H9 (cell line): ENCODE data around the gene KRTAP13-1. TPM values are rescaled to one million over a fixed set of nuclear protein-coding genes. Genes with fewer than 3 reads are reported as not detected.
A peak's percentile ranks its signal among the peaks of the same experiment; 100 is the strongest.

Source experiments
- DNase-seq: peaks from one replicate; pipeline ENCODE4 v3.0.0-alpha.2; 2017
- H2AFZ ChIP-seq: one replicate; pipeline ENCODE4 v1.6.1; 2013; ENCODE audit warnings: mild to moderate bottlenecking, low read length, control low read depth, moderate library complexity
- H2AK5ac ChIP-seq: 2 replicates; pipeline ENCODE4 v1.6.1; 2013; ENCODE audit warnings: low read length, control low read depth, mixed read lengths; ENCODE audit not compliant: insufficient read length
- H2BK120ac ChIP-seq: one replicate; pipeline ENCODE4 v1.6.1; 2013; ENCODE audit warnings: low read depth, mild to moderate bottlenecking, low read length, control low read depth, inconsistent platforms; ENCODE audit not compliant: poor library complexity, severe bottlenecking
- H2BK12ac ChIP-seq: 2 replicates; pipeline ENCODE4 v1.6.1; 2013; ENCODE audit warnings: low read length, control low read depth, mixed read lengths, low read depth; ENCODE audit not compliant: insufficient read length
- H2BK15ac ChIP-seq: 2 replicates; pipeline ENCODE4 v1.6.1; 2013; ENCODE audit warnings: low read depth, low read length, control low read depth
- H2BK20ac ChIP-seq: one replicate; pipeline ENCODE4 v1.6.1; 2013; ENCODE audit warnings: low read depth, mild to moderate bottlenecking, low read length, control low read depth, inconsistent platforms; ENCODE audit not compliant: poor library complexity, severe bottlenecking
- H2BK5ac ChIP-seq: 2 replicates; pipeline ENCODE4 v1.6.1; 2013; ENCODE audit warnings: low read length, control low read depth, mixed read lengths; ENCODE audit not compliant: insufficient read length
- H3K14ac ChIP-seq: 2 replicates; pipeline ENCODE4 v1.6.1; 2013; ENCODE audit warnings: low read length, control low read depth; ENCODE audit not compliant: insufficient read depth
- H3K18ac ChIP-seq: 2 replicates; pipeline ENCODE4 v1.6.1; 2013; ENCODE audit warnings: low read depth, mild to moderate bottlenecking, mixed read lengths, low read length, control low read depth; ENCODE audit not compliant: insufficient read length
- H3K23ac ChIP-seq: 2 replicates; pipeline ENCODE4 v1.6.1; 2013; ENCODE audit warnings: low read length, control low read depth, mixed read lengths, low read depth; ENCODE audit not compliant: insufficient read length
- H3K23me2 ChIP-seq: 2 replicates; pipeline ENCODE4 v1.6.1; 2013; ENCODE audit warnings: low read depth, mild to moderate bottlenecking, mixed read lengths, low read length, control low read depth; ENCODE audit not compliant: insufficient read length, poor library complexity, severe bottlenecking
- H3K27ac ChIP-seq: 2 replicates; pipeline ENCODE4 v1.5.1; 2013; ENCODE audit warnings: low read length, control low read depth, mixed read lengths, low read depth; ENCODE audit not compliant: insufficient read length
- H3K27me3 ChIP-seq: 2 replicates; pipeline ENCODE4 v1.6.1; 2013; ENCODE audit warnings: low read length, control low read depth, inconsistent platforms; ENCODE audit not compliant: insufficient read depth
- H3K4ac ChIP-seq: 2 replicates; pipeline ENCODE4 v1.6.1; 2013; ENCODE audit warnings: low read depth, mild to moderate bottlenecking, control low read depth, inconsistent platforms, low read length, moderate library complexity
- H3K4me1 ChIP-seq: 2 replicates; pipeline ENCODE4 v1.6.1; 2013; ENCODE audit warnings: low read length, control low read depth, inconsistent platforms; ENCODE audit not compliant: insufficient read depth
- H3K4me2 ChIP-seq: 2 replicates; pipeline ENCODE4 v1.6.1; 2013; ENCODE audit warnings: low read length, control low read depth, mixed read lengths; ENCODE audit not compliant: insufficient read length, insufficient read depth
- H3K56ac ChIP-seq: 2 replicates; pipeline ENCODE4 v1.6.1; 2013; ENCODE audit warnings: low read depth, mild to moderate bottlenecking, mixed read lengths, low read length, control low read depth; ENCODE audit not compliant: insufficient read length
- H3K79me1 ChIP-seq: 2 replicates; pipeline ENCODE4 v1.6.1; 2013; ENCODE audit warnings: low read depth, mild to moderate bottlenecking, moderate library complexity, low read length, control low read depth, inconsistent platforms; ENCODE audit not compliant: insufficient read depth, poor library complexity, severe bottlenecking
- H3K79me2 ChIP-seq: 2 replicates; pipeline ENCODE4 v1.6.1; 2013; ENCODE audit warnings: low read length, control low read depth, inconsistent platforms; ENCODE audit not compliant: insufficient read depth
- H3K9ac ChIP-seq: 2 replicates; pipeline ENCODE4 v1.6.1; 2013; ENCODE audit warnings: low read length, control low read depth, mixed read lengths; ENCODE audit not compliant: insufficient read length; ENCODE audit errors: extremely low read depth
- H3K9me3 ChIP-seq: one replicate; pipeline ENCODE4 v1.6.1; 2013; ENCODE audit warnings: low read depth, low read length, inconsistent platforms; ENCODE audit not compliant: control insufficient read depth
- H3T11ph ChIP-seq: one replicate; pipeline ENCODE4 v1.6.1; 2013; ENCODE audit warnings: mild to moderate bottlenecking, low read length, control low read depth, inconsistent platforms
- H4K20me1 ChIP-seq: one replicate; pipeline ENCODE4 v1.6.1; 2013; ENCODE audit not compliant: control insufficient read depth, insufficient read length, insufficient read depth
- H4K5ac ChIP-seq: 2 replicates; pipeline ENCODE4 v1.6.1; 2013; ENCODE audit warnings: low read depth, mild to moderate bottlenecking, mixed read lengths, low read length, control low read depth; ENCODE audit not compliant: insufficient read length
- H4K8ac ChIP-seq: replicated peaks from 2 replicates; pipeline ENCODE4 v1.6.1; 2013; ENCODE audit warnings: low read length, control low read depth, mixed read lengths, low read depth; ENCODE audit not compliant: insufficient read length
- H4K91ac ChIP-seq: 2 replicates; pipeline ENCODE4 v1.6.1; 2013; ENCODE audit warnings: low read depth, mild to moderate bottlenecking, moderate library complexity, mixed read lengths, low read length, control low read depth; ENCODE audit not compliant: insufficient read length
- H3K27ac Mint-ChIP-seq, 3 experiments: 2 replicates in 2 of 3; 3 replicates in 1 of 3; pipeline ENCODE4 v1.8.0; 2020 to 2021; ENCODE audit warnings: mixed read lengths in 3 of 3, mild to moderate bottlenecking in 1 of 3, moderate library complexity in 1 of 3
- H3K27me3 Mint-ChIP-seq: 2 replicates; pipeline ENCODE4 v1.8.0; 2021; ENCODE audit warnings: low read depth, mild to moderate bottlenecking, moderate library complexity, mixed read lengths
- H3K36me3 Mint-ChIP-seq, 3 experiments: 2 replicates in 2 of 3; 3 replicates in 1 of 3; pipeline ENCODE4 v1.8.0; 2020 to 2021; ENCODE audit warnings: low read depth in 3 of 3, mixed read lengths in 3 of 3; ENCODE audit not compliant: insufficient read depth in 1 of 3
- H3K4me1 Mint-ChIP-seq, 2 experiments: 2 replicates each; pipeline ENCODE4 v1.8.0; 2020; ENCODE audit warnings: mixed read lengths in 2 of 2
- H3K4me3 Mint-ChIP-seq, 2 experiments: 2 replicates in 1 of 2; 3 replicates in 1 of 2; pipeline ENCODE4 v1.8.0; 2020 to 2021; ENCODE audit warnings: mild to moderate bottlenecking in 2 of 2, mixed read lengths in 2 of 2, moderate library complexity in 1 of 2
- H3K9me3 Mint-ChIP-seq, 2 experiments: 2 replicates in 1 of 2; 3 replicates in 1 of 2; pipeline ENCODE4 v1.8.0; 2020; ENCODE audit warnings: mild to moderate bottlenecking in 2 of 2, mixed read lengths in 2 of 2, moderate library complexity in 1 of 2
- CTCF ChIP-seq: fragments of 200-600 bp; sonication (generic); conservative IDR thresholded peaks from 3 replicates; pipeline ENCODE4 v1.8.0; 2021; ENCODE audit warnings: antibody characterized with exemption, mild to moderate bottlenecking
- WGBS: extraction: QIAGEN DNeasy Blood & Tissue Kit; methylation state at CpG from one replicate; pipeline ENCODE4 v1.1.7; 2013; ENCODE audit warnings: missing lambda C conversion rate, low lambda C conversion rate, mixed read lengths; ENCODE audit not compliant: insufficient read length; ENCODE audit errors: extremely low coverage; 5-methylcytosine and 5-hydroxymethylcytosine counted together
- total RNA-seq: library from RNA; stranded (reverse); gene quantifications from 2 replicates; pipeline ENCODE4 v1.2.1, GENCODE V29; 2021

KRTAP13-1 gene
- total RNA-seq, 1 experiment from 2014 or later, result not detected

- no peak overlapping the region for H2AK5ac ChIP-seq
- no peaks in the 10 kb centered on the region for H3K79me2 ChIP-seq
- no peak overlapping the region for H3K9ac ChIP-seq
- no peak overlapping the region for H2BK12ac ChIP-seq
- H3T11ph ChIP-seq, result no peak overlapping the region
- H3K4me2 ChIP-seq, result no peak overlapping the region
- peak; percentile 76 for DNase-seq
- H2BK15ac ChIP-seq, result no peak overlapping the region
- H3K4me1 ChIP-seq, result no peaks in the 10 kb centered on the region
- H2AFZ ChIP-seq, result no peak overlapping the region
- no peaks in the 10 kb centered on the region for H3K23me2 ChIP-seq
- Mint-ChIP-seq H3K27me3 (no peaks in the 10 kb centered on the region), H3K9me3 (peaks cover 0 to 2% of the 10 kb centered on the region in 2 experiments; a peak in 1 of 5 replicates), H3K4me3 (no peak overlapping the region), H3K27ac (no peak overlapping the region), H3K4me1 (peaks cover 10 to 14% of the 10 kb centered on the region in 2 experiments), H3K36me3 (peaks cover 0 to 2% (median 0%) of the 10 kb centered on the region in 3 experiments; a peak in 2 of 7 replicates)
- no peak overlapping the region for H2BK20ac ChIP-seq
- no peaks in the 10 kb centered on the region for H3K9me3 ChIP-seq
- no peak overlapping the region for H2BK120ac ChIP-seq
- no peak overlapping the region for H4K5ac ChIP-seq
- H4K8ac ChIP-seq, result no peak overlapping the region
- H3K27ac ChIP-seq, result no peak overlapping the region
- H2BK5ac ChIP-seq, result no peak overlapping the region
- no peak overlapping the region for H4K91ac ChIP-seq
- no peak overlapping the region for H3K14ac ChIP-seq
- H3K23ac ChIP-seq, result no peak overlapping the region
- no peaks in the 10 kb centered on the region for H4K20me1 ChIP-seq
- no peaks in the 10 kb centered on the region for H3K79me1 ChIP-seq
- no peak overlapping the region for H3K18ac ChIP-seq
- H3K56ac ChIP-seq, result no peak overlapping the region
- no peak overlapping the region for H3K4ac ChIP-seq
- no peaks in the 10 kb centered on the region for H3K27me3 ChIP-seq
- WGBS, result no CpG with 5 or more reads among the region's 10 CpGs
- TF ChIP-seq CTCF, result peak; percentile 73
These were observed 38.3 kb downstream of the KRTAP13-1 start for GRCh38 chr21:30434033-30434631.
